H9 (cell line): ENCODE data around the gene GRID2IP. TPM values are rescaled to one million over a fixed set of nuclear protein-coding genes. Genes with fewer than 3 reads are reported as not detected.

Experiments used
- DNase-seq: peaks from one replicate; pipeline ENCODE4 v3.0.0-alpha.2; 2017
- H2AFZ ChIP-seq: one replicate; pipeline ENCODE4 v1.6.1; 2013; ENCODE audit warnings: mild to moderate bottlenecking, low read length, control low read depth, moderate library complexity
- H2AK5ac ChIP-seq: 2 replicates; pipeline ENCODE4 v1.6.1; 2013; ENCODE audit warnings: low read length, control low read depth, mixed read lengths; ENCODE audit not compliant: insufficient read length
- H2BK120ac ChIP-seq: one replicate; pipeline ENCODE4 v1.6.1; 2013; ENCODE audit warnings: low read depth, mild to moderate bottlenecking, low read length, control low read depth, inconsistent platforms; ENCODE audit not compliant: poor library complexity, severe bottlenecking
- H2BK12ac ChIP-seq: 2 replicates; pipeline ENCODE4 v1.6.1; 2013; ENCODE audit warnings: low read length, control low read depth, mixed read lengths, low read depth; ENCODE audit not compliant: insufficient read length
- H2BK15ac ChIP-seq: 2 replicates; pipeline ENCODE4 v1.6.1; 2013; ENCODE audit warnings: low read depth, low read length, control low read depth
- H2BK20ac ChIP-seq: one replicate; pipeline ENCODE4 v1.6.1; 2013; ENCODE audit warnings: low read depth, mild to moderate bottlenecking, low read length, control low read depth, inconsistent platforms; ENCODE audit not compliant: poor library complexity, severe bottlenecking
- H2BK5ac ChIP-seq: 2 replicates; pipeline ENCODE4 v1.6.1; 2013; ENCODE audit warnings: low read length, control low read depth, mixed read lengths; ENCODE audit not compliant: insufficient read length
- H3K14ac ChIP-seq: 2 replicates; pipeline ENCODE4 v1.6.1; 2013; ENCODE audit warnings: low read length, control low read depth; ENCODE audit not compliant: insufficient read depth
- H3K18ac ChIP-seq: 2 replicates; pipeline ENCODE4 v1.6.1; 2013; ENCODE audit warnings: low read depth, mild to moderate bottlenecking, mixed read lengths, low read length, control low read depth; ENCODE audit not compliant: insufficient read length
- H3K23ac ChIP-seq: 2 replicates; pipeline ENCODE4 v1.6.1; 2013; ENCODE audit warnings: low read length, control low read depth, mixed read lengths, low read depth; ENCODE audit not compliant: insufficient read length
- H3K23me2 ChIP-seq: 2 replicates; pipeline ENCODE4 v1.6.1; 2013; ENCODE audit warnings: low read depth, mild to moderate bottlenecking, mixed read lengths, low read length, control low read depth; ENCODE audit not compliant: insufficient read length, poor library complexity, severe bottlenecking
- H3K27ac ChIP-seq: 2 replicates; pipeline ENCODE4 v1.5.1; 2013; ENCODE audit warnings: low read length, control low read depth, mixed read lengths, low read depth; ENCODE audit not compliant: insufficient read length
- H3K27me3 ChIP-seq: 2 replicates; pipeline ENCODE4 v1.6.1; 2013; ENCODE audit warnings: low read length, control low read depth, inconsistent platforms; ENCODE audit not compliant: insufficient read depth
- H3K4ac ChIP-seq: 2 replicates; pipeline ENCODE4 v1.6.1; 2013; ENCODE audit warnings: low read depth, mild to moderate bottlenecking, control low read depth, inconsistent platforms, low read length, moderate library complexity
- H3K4me1 ChIP-seq: 2 replicates; pipeline ENCODE4 v1.6.1; 2013; ENCODE audit warnings: low read length, control low read depth, inconsistent platforms; ENCODE audit not compliant: insufficient read depth
- H3K4me2 ChIP-seq: 2 replicates; pipeline ENCODE4 v1.6.1; 2013; ENCODE audit warnings: low read length, control low read depth, mixed read lengths; ENCODE audit not compliant: insufficient read length, insufficient read depth
- H3K56ac ChIP-seq: 2 replicates; pipeline ENCODE4 v1.6.1; 2013; ENCODE audit warnings: low read depth, mild to moderate bottlenecking, mixed read lengths, low read length, control low read depth; ENCODE audit not compliant: insufficient read length
- H3K79me1 ChIP-seq: 2 replicates; pipeline ENCODE4 v1.6.1; 2013; ENCODE audit warnings: low read depth, mild to moderate bottlenecking, moderate library complexity, low read length, control low read depth, inconsistent platforms; ENCODE audit not compliant: insufficient read depth, poor library complexity, severe bottlenecking
- H3K79me2 ChIP-seq: 2 replicates; pipeline ENCODE4 v1.6.1; 2013; ENCODE audit warnings: low read length, control low read depth, inconsistent platforms; ENCODE audit not compliant: insufficient read depth
- H3K9ac ChIP-seq: 2 replicates; pipeline ENCODE4 v1.6.1; 2013; ENCODE audit warnings: low read length, control low read depth, mixed read lengths; ENCODE audit not compliant: insufficient read length; ENCODE audit errors: extremely low read depth
- H3K9me3 ChIP-seq: one replicate; pipeline ENCODE4 v1.6.1; 2013; ENCODE audit warnings: low read depth, low read length, inconsistent platforms; ENCODE audit not compliant: control insufficient read depth
- H3T11ph ChIP-seq: one replicate; pipeline ENCODE4 v1.6.1; 2013; ENCODE audit warnings: mild to moderate bottlenecking, low read length, control low read depth, inconsistent platforms
- H4K20me1 ChIP-seq: one replicate; pipeline ENCODE4 v1.6.1; 2013; ENCODE audit not compliant: control insufficient read depth, insufficient read length, insufficient read depth
- H4K5ac ChIP-seq: 2 replicates; pipeline ENCODE4 v1.6.1; 2013; ENCODE audit warnings: low read depth, mild to moderate bottlenecking, mixed read lengths, low read length, control low read depth; ENCODE audit not compliant: insufficient read length
- H4K8ac ChIP-seq: replicated peaks from 2 replicates; pipeline ENCODE4 v1.6.1; 2013; ENCODE audit warnings: low read length, control low read depth, mixed read lengths, low read depth; ENCODE audit not compliant: insufficient read length
- H4K91ac ChIP-seq: 2 replicates; pipeline ENCODE4 v1.6.1; 2013; ENCODE audit warnings: low read depth, mild to moderate bottlenecking, moderate library complexity, mixed read lengths, low read length, control low read depth; ENCODE audit not compliant: insufficient read length
- H3K27ac Mint-ChIP-seq, 3 experiments: 2 replicates in 2 of 3; 3 replicates in 1 of 3; pipeline ENCODE4 v1.8.0; 2020 to 2021; ENCODE audit warnings: mixed read lengths in 3 of 3, mild to moderate bottlenecking in 1 of 3, moderate library complexity in 1 of 3
- H3K27me3 Mint-ChIP-seq: 2 replicates; pipeline ENCODE4 v1.8.0; 2021; ENCODE audit warnings: low read depth, mild to moderate bottlenecking, moderate library complexity, mixed read lengths
- H3K36me3 Mint-ChIP-seq, 3 experiments: 2 replicates in 2 of 3; 3 replicates in 1 of 3; pipeline ENCODE4 v1.8.0; 2020 to 2021; ENCODE audit warnings: low read depth in 3 of 3, mixed read lengths in 3 of 3; ENCODE audit not compliant: insufficient read depth in 1 of 3
- H3K4me1 Mint-ChIP-seq, 2 experiments: 2 replicates each; pipeline ENCODE4 v1.8.0; 2020; ENCODE audit warnings: mixed read lengths in 2 of 2
- H3K4me3 Mint-ChIP-seq, 2 experiments: 2 replicates in 1 of 2; 3 replicates in 1 of 2; pipeline ENCODE4 v1.8.0; 2020 to 2021; ENCODE audit warnings: mild to moderate bottlenecking in 2 of 2, mixed read lengths in 2 of 2, moderate library complexity in 1 of 2
- H3K9me3 Mint-ChIP-seq, 2 experiments: 2 replicates in 1 of 2; 3 replicates in 1 of 2; pipeline ENCODE4 v1.8.0; 2020; ENCODE audit warnings: mild to moderate bottlenecking in 2 of 2, mixed read lengths in 2 of 2, moderate library complexity in 1 of 2
- CTCF ChIP-seq: fragments of 200-600 bp; sonication (generic); conservative IDR thresholded peaks from 3 replicates; pipeline ENCODE4 v1.8.0; 2021; ENCODE audit warnings: antibody characterized with exemption, mild to moderate bottlenecking
- WGBS: extraction: QIAGEN DNeasy Blood & Tissue Kit; methylation state at CpG from one replicate; pipeline ENCODE4 v1.1.7; 2013; ENCODE audit warnings: missing lambda C conversion rate, low lambda C conversion rate, mixed read lengths; ENCODE audit not compliant: insufficient read length; ENCODE audit errors: extremely low coverage; 5-methylcytosine and 5-hydroxymethylcytosine counted together
- total RNA-seq: library from RNA; stranded (reverse); gene quantifications from 2 replicates; pipeline ENCODE4 v1.2.1, GENCODE V29; 2021

Gene GRID2IP
- total RNA-seq, 1 experiment from 2014 or later, result 1.7 TPM

GRCh38 chr7:6500691-6501090 lies 50.6 kb downstream of the GRID2IP start:
- H3K79me1 ChIP-seq, result no peaks in the 10 kb centered on the region
- no CpG with 5 or more reads among the region's 1 CpG for WGBS
- peaks cover 4 to 10% of the 10 kb centered on the region in 2 experiments for H3K4me1 Mint-ChIP-seq

More at GRCh38 chr7:6500691-6501090, 50.6 kb downstream of the GRID2IP start:
- no peak overlapping the region for H3K56ac ChIP-seq
- no peak overlapping the region for H4K5ac ChIP-seq
- H3K4me3 Mint-ChIP-seq, result no peak overlapping the region
- no peaks in the 10 kb centered on the region for H3K9me3 ChIP-seq
- peaks cover 1% of the 10 kb centered on the region; the same call in 1 of the 2 replicates for H3K27me3 Mint-ChIP-seq
- no peak for TF ChIP-seq CTCF
- no peak overlapping the region for H2AK5ac ChIP-seq
- peaks cover 6% of the 10 kb centered on the region for H3K23me2 ChIP-seq
- no peak overlapping the region for H3K18ac ChIP-seq
- H2AFZ ChIP-seq, result no peak overlapping the region
- no peak overlapping the region for H4K8ac ChIP-seq
- no peaks in the 10 kb centered on the region for H3K79me2 ChIP-seq
- no peak overlapping the region for H3K9ac ChIP-seq
- H3K4ac ChIP-seq, result no peak overlapping the region
- no peak overlapping the region for H3K4me2 ChIP-seq
- H2BK15ac ChIP-seq, result no peak overlapping the region
- H2BK120ac ChIP-seq, result no peak overlapping the region
- no peaks in the 10 kb centered on the region for H4K20me1 ChIP-seq
- H3T11ph ChIP-seq, result no peak overlapping the region
- no peak overlapping the region for H3K27ac Mint-ChIP-seq
- H2BK5ac ChIP-seq, result no peak overlapping the region
- no peaks in the 10 kb centered on the region for H3K9me3 Mint-ChIP-seq
- no peak for DNase-seq
- H3K36me3 Mint-ChIP-seq, result peaks cover 0 to 3% (median 0%) of the 10 kb centered on the region in 3 experiments; a peak in 1 of 7 replicates
- no peak overlapping the region for H4K91ac ChIP-seq
- H3K23ac ChIP-seq, result no peak overlapping the region
- H2BK20ac ChIP-seq, result no peak overlapping the region
- no peaks in the 10 kb centered on the region for H3K27me3 ChIP-seq
- H2BK12ac ChIP-seq, result no peak overlapping the region
- H3K27ac ChIP-seq, result no peak overlapping the region
- no peaks in the 10 kb centered on the region for H3K4me1 ChIP-seq
- H3K14ac ChIP-seq, result no peak overlapping the region
